CD4-positive, alpha-beta T cell treated with Interleukin-10 for 1 hour (primary cell): ENCODE measurements around the gene GPR89A.
A peak's percentile ranks its signal among the peaks of the same experiment; 100 is the strongest.

Experiments used
- DNase-seq: peaks from one replicate; pipeline ENCODE4 v3.0.0-alpha.2; 2020

The GPR89A gene

GRCh38 chr1:145719230-145720079 lies 111.7 kb downstream of the GPR89A start, which contains the start of gene CD160:
TSS of gene CD160 (plus strand) at chr1:145719499. CDS start at chr1:145728328, 8,829 bp downstream.
- peak; percentile 19 for DNase-seq
